Measurements from ENCODE around the gene P3H2. TPM values are rescaled to one million over a fixed set of nuclear protein-coding genes. Genes with fewer than 3 reads are reported as not detected.

The P3H2 gene
- total RNA-seq, 1 experiment from 2014 or later = 44.7 TPM

- H3K27me3 ChIP-seq (ENCODE audit: control insufficient read depth, insufficient read depth, low read length) = no peaks in the 10 kb centered on the region
- DNase-seq = no peak
- no peak overlapping the region for H3K4me3 ChIP-seq (ENCODE audit: insufficient read depth, low read depth, low read length)
- H3K36me3 ChIP-seq (replicated peaks; ENCODE audit: control insufficient read depth, insufficient read depth, low read length) = no peaks in the 10 kb centered on the region
Observed at GRCh38 chr3:189908646-189909045, 212.1 kb downstream of the P3H2 start.

- H3K36me3 ChIP-seq (replicated peaks; ENCODE audit: control insufficient read depth, insufficient read depth, low read length) = no peaks in the 10 kb centered on the region
- no peaks in the 10 kb centered on the region for H3K27me3 ChIP-seq (ENCODE audit: control insufficient read depth, insufficient read depth, low read length)
- no peak for DNase-seq
- H3K4me3 ChIP-seq (ENCODE audit: insufficient read depth, low read depth, low read length) = no peak overlapping the region
Observed at GRCh38 chr3:189907803-189908202, 212.9 kb downstream of the P3H2 start.

Other genes starting within 250 kb of the P3H2 start
- 0.62 and 0.67 TPM in 2 replicates for gene CLDN1, start 201.5 kb upstream of the P3H2 start, total RNA-seq (2014; rRNA removed; shearing (Covaris generic))

Data from H7 (cell line).